Measurements from ENCODE around the gene GCH1. TPM values are rescaled to one million over a fixed set of nuclear protein-coding genes. Genes with fewer than 3 reads are reported as not detected.

GCH1 gene
- total and polyA plus RNA-seq, 8 donors, result 3.4 to 42.6 (median 6.7) TPM

- H3K4me3 ChIP-seq, result no peak overlapping the region
- H3K27me3 ChIP-seq, result no peaks in the 10 kb centered on the region
- WGBS, 2 donors, result 79 to 82% methylated on average over 6 of the region's 6 CpGs
- no peak overlapping the region for H3K27ac ChIP-seq
- H3K9me3 ChIP-seq, result no peaks in the 10 kb centered on the region
- no peaks in the 10 kb centered on the region for H3K36me3 ChIP-seq
- H3K4me1 ChIP-seq, result no peaks in the 10 kb centered on the region
- TF ChIP-seq, protein P1, sequence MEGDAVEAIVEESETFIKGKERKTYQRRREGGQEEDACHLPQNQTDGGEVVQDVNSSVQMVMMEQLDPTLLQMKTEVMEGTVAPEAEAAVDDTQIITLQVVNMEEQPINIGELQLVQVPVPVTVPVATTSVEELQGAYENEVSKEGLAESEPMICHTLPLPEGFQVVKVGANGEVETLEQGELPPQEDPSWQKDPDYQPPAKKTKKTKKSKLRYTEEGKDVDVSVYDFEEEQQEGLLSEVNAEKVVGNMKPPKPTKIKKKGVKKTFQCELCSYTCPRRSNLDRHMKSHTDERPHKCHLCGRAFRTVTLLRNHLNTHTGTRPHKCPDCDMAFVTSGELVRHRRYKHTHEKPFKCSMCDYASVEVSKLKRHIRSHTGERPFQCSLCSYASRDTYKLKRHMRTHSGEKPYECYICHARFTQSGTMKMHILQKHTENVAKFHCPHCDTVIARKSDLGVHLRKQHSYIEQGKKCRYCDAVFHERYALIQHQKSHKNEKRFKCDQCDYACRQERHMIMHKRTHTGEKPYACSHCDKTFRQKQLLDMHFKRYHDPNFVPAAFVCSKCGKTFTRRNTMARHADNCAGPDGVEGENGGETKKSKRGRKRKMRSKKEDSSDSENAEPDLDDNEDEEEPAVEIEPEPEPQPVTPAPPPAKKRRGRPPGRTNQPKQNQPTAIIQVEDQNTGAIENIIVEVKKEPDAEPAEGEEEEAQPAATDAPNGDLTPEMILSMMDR (IDR thresholded peaks at IDR 0.05), result no peak
- FAIRE-seq (no peak), DNase-seq (no peak), ATAC-seq (no peak)
- intact Hi-C loops (cut with DNase I), result no loop called here
These were observed 110.3 kb downstream of the GCH1 start for GRCh38 chr14:54792288-54792687.

Small RNA genes within 50 kb of the gene (microRNA-seq; reads per million reads assigned to microRNA genes)
- gene MIR4308, result 0 reads per million in 2 donors

Other genes with a start within 250 kb of the GCH1 start
- 1 to 10 TPM in 4 of 6 donors, under 1 TPM in 2; 0.46 to 2.3 (median 1.2) TPM for gene WDHD1, start 124.3 kb upstream of the GCH1 start, total RNA-seq
- under 1 TPM; 0.45 to 0.57 TPM for gene WDHD1, start 124.3 kb upstream of the GCH1 start, polyA plus RNA-seq
- gene SOCS4, start 124.4 kb upstream of the GCH1 start, total RNA-seq, result 10 to 100 TPM in 2 of 6 donors, 1 to 10 TPM in 4; 4.9 to 13.4 (median 6.5) TPM
- gene SOCS4, start 124.4 kb upstream of the GCH1 start, polyA plus RNA-seq, result 1 to 10 TPM; 2.4 to 4.9 TPM
- gene MAPK1IP1L, start 148.8 kb upstream of the GCH1 start, total RNA-seq, result 10 to 100 TPM; 15.2 to 29.7 (median 23.1) TPM
- gene MAPK1IP1L, start 148.8 kb upstream of the GCH1 start, polyA plus RNA-seq, result 10 to 100 TPM; 12.9 to 24.2 TPM
- 10 to 100 TPM; 22.6 to 77.8 (median 40.6) TPM for gene LGALS3, start 226.4 kb upstream of the GCH1 start, total RNA-seq
- gene LGALS3, start 226.4 kb upstream of the GCH1 start, polyA plus RNA-seq, result 10 to 100 TPM; 53.1 to 74.7 TPM

All from pancreas (tissue), 10 donors.